IMR-90 (cell line): ENCODE measurements around the gene TSPO. TPM values are rescaled to one million over a fixed set of nuclear protein-coding genes. Genes with fewer than 3 reads are reported as not detected.
A peak's percentile ranks its signal among the peaks of the same experiment; 100 is the strongest.

Source experiments
- ATAC-seq: fragments of 200-7000 bp; cut with Tn5 transposase; 2 replicates; pipeline ENCODE4 v1.9.1; 2020; ENCODE audit warnings: low read depth, mild to moderate bottlenecking, moderate library complexity
- BruUV-seq: library from RNA; stranded (reverse); fragments of 400-500 nt; replicated peaks from 2 replicates; lab custom pipeline; 2021; lab: Mats Ljungman, UMichigan
- CTCF ChIA-PET: fragments of 300-600 bp; formaldehyde crosslinking; extraction: SDS; loops from one replicate; lab custom pipeline; 2021; ENCODE audit warnings: antibody characterized with exemption; lab: Yijun Ruan, JAX
- POLR2A ChIA-PET: fragments of 300-600 bp; sonication (Branson Sonifier 250); formaldehyde crosslinking; loops from one replicate; lab custom pipeline; 2022; ENCODE audit warnings: antibody characterized with exemption; ENCODE audit not compliant: unreplicated experiment; lab: Charles Lee
- DNase-seq: peaks from one replicate; pipeline ENCODE4 v3.0.0; 2013
- H2AFZ ChIP-seq: replicated peaks from 2 replicates; pipeline ENCODE3; 2013; ENCODE audit warnings: low read length, mild to moderate bottlenecking; ENCODE audit not compliant: poor library complexity
- H2AK5ac ChIP-seq: 2 replicates; pipeline ENCODE4 v1.6.1; 2013; ENCODE audit warnings: low read depth, low read length, inconsistent platforms
- H2AK9ac ChIP-seq: replicated peaks from 2 replicates; pipeline ENCODE3; 2013; ENCODE audit warnings: mild to moderate bottlenecking, low read depth, low read length, moderate library complexity; ENCODE audit not compliant: poor library complexity
- H2BK120ac ChIP-seq: 2 replicates; pipeline ENCODE4 v1.6.1; 2013; ENCODE audit warnings: low read depth, low read length, inconsistent platforms
- H2BK15ac ChIP-seq: 3 replicates; pipeline ENCODE4 v1.6.1; 2013; ENCODE audit warnings: low read depth, low read length, inconsistent platforms
- H2BK20ac ChIP-seq: 2 replicates; pipeline ENCODE4 v1.6.1; 2013; ENCODE audit warnings: low read depth, mild to moderate bottlenecking, inconsistent platforms, low read length, moderate library complexity
- H2BK5ac ChIP-seq: 2 replicates; pipeline ENCODE4 v1.6.1; 2013; ENCODE audit warnings: mild to moderate bottlenecking, low read depth, low read length, inconsistent platforms; ENCODE audit not compliant: poor library complexity, severe bottlenecking
- H3K14ac ChIP-seq: replicated peaks from 2 replicates; pipeline ENCODE4 v1.6.1; 2013; ENCODE audit warnings: low read depth, low read length, inconsistent platforms
- H3K18ac ChIP-seq: 2 replicates; pipeline ENCODE4 v1.6.1; 2013; ENCODE audit warnings: low read depth, low read length, control low read depth
- H3K23ac ChIP-seq: 2 replicates; pipeline ENCODE4 v1.6.1; 2013; ENCODE audit warnings: low read depth, low read length, inconsistent platforms
- H3K27ac ChIP-seq: 2 replicates; pipeline ENCODE4 v1.5.1; 2013; ENCODE audit warnings: mild to moderate bottlenecking, control low read depth, low read length; ENCODE audit not compliant: insufficient read depth
- H3K27me3 ChIP-seq: 2 replicates; pipeline ENCODE4 v1.6.1; 2013; ENCODE audit warnings: low read length; ENCODE audit not compliant: control insufficient read depth, insufficient read depth
- H3K36me3 ChIP-seq: 2 replicates; pipeline ENCODE4 v1.6.1; 2013; ENCODE audit warnings: low read length, mixed read lengths; ENCODE audit not compliant: control insufficient read depth, insufficient read depth
- H3K4ac ChIP-seq: 2 replicates; pipeline ENCODE4 v1.6.1; 2013; ENCODE audit warnings: low read depth, low read length, inconsistent platforms
- H3K4me1 ChIP-seq: 2 replicates; pipeline ENCODE4 v1.6.1; 2013; ENCODE audit warnings: low read length, mixed read lengths; ENCODE audit not compliant: control insufficient read depth, insufficient read depth
- H3K4me2 ChIP-seq: 2 replicates; pipeline ENCODE4 v1.6.1; 2013; ENCODE audit warnings: low read depth, mild to moderate bottlenecking, control low read depth, low read length, moderate library complexity
- H3K4me3 ChIP-seq: 2 replicates; pipeline ENCODE4 v1.5.1; 2013; ENCODE audit warnings: low read depth, mild to moderate bottlenecking, control low read depth, low read length, moderate library complexity; ENCODE audit not compliant: insufficient read depth
- H3K56ac ChIP-seq: 2 replicates; pipeline ENCODE4 v1.6.1; 2013; ENCODE audit warnings: low read length, inconsistent platforms; ENCODE audit not compliant: insufficient read depth; ENCODE audit errors: extremely low read depth
- H3K79me1 ChIP-seq, 2 experiments: 2 replicates each; pipeline ENCODE4 v1.6.1; 2013; ENCODE audit warnings: low read length in 2 of 2, inconsistent platforms in 1 of 2, low read depth in 1 of 2
- H3K9ac ChIP-seq: 2 replicates; pipeline ENCODE4 v1.6.1; 2013; ENCODE audit warnings: low read depth, low read length, control low read depth
- H3K9me1 ChIP-seq: 2 replicates; pipeline ENCODE4 v1.6.1; 2013; ENCODE audit warnings: low read length, inconsistent platforms; ENCODE audit not compliant: insufficient read depth
- H3K9me3 ChIP-seq: 2 replicates; pipeline ENCODE4 v1.6.1; 2013; ENCODE audit warnings: low read length; ENCODE audit not compliant: control insufficient read depth, insufficient read depth
- H4K20me1 ChIP-seq: 2 replicates; pipeline ENCODE4 v1.6.1; 2013; ENCODE audit warnings: low read length, inconsistent platforms; ENCODE audit not compliant: insufficient read depth
- H4K5ac ChIP-seq: 2 replicates; pipeline ENCODE4 v1.6.1; 2013; ENCODE audit warnings: mild to moderate bottlenecking, low read depth, low read length, control low read depth
- H4K8ac ChIP-seq, 2 experiments: 2 replicates each; pipeline ENCODE4 v1.6.1; 2013; ENCODE audit warnings: low read depth in 2 of 2, low read length in 2 of 2, control low read depth in 1 of 2, inconsistent platforms in 1 of 2
- H4K91ac ChIP-seq: 2 replicates; pipeline ENCODE4 v1.6.1; 2013; ENCODE audit warnings: low read depth, low read length, inconsistent platforms; ENCODE audit not compliant: insufficient read depth
- BHLHE40 ChIP-seq: fragments of 150-350 bp; IDR thresholded peaks from 2 replicates; pipeline ENCODE4 v1.6.1; 2016; ENCODE audit warnings: mild to moderate bottlenecking, low read depth, low read length
- CEBPB ChIP-seq: IDR thresholded peaks from 2 replicates; pipeline ENCODE4 v1.6.1; 2012; ENCODE audit warnings: low read depth, low read length, improper control_type of control experiment
- CHD1 ChIP-seq: IDR thresholded peaks from 2 replicates; pipeline ENCODE4 v1.6.1; 2012; ENCODE audit warnings: low read depth, low read length, improper control_type of control experiment
- CTCF ChIP-seq: conservative IDR thresholded peaks from 2 replicates; pipeline ENCODE4 v1.5.1; 2012; ENCODE audit warnings: mild to moderate bottlenecking, low read depth, low read length, improper control_type of control experiment
- ELK1 ChIP-seq: fragments of 150-350 bp; IDR thresholded peaks from 2 replicates; pipeline ENCODE4 v1.6.1; 2016; ENCODE audit warnings: low read depth, mild to moderate bottlenecking, low read length, moderate library complexity, borderline replicate concordance
- FOS ChIP-seq: fragments of 150-350 bp; IDR thresholded peaks from 2 replicates; pipeline ENCODE4 v1.6.1; 2016; ENCODE audit warnings: low read depth, low read length
- MAZ ChIP-seq: IDR thresholded peaks from 2 replicates; pipeline ENCODE4 v1.6.1; 2012; ENCODE audit warnings: low read depth, mild to moderate bottlenecking, low read length, improper control_type of control experiment, moderate library complexity, borderline replicate concordance
- MXI1 ChIP-seq: IDR thresholded peaks from 2 replicates; pipeline ENCODE4 v1.6.1; 2012; ENCODE audit warnings: low read depth, mild to moderate bottlenecking, low read length, moderate library complexity, borderline replicate concordance
- POLR2A ChIP-seq: IDR thresholded peaks from 2 replicates; pipeline ENCODE4 v1.6.1; 2012; ENCODE audit warnings: mild to moderate bottlenecking, low read depth, low read length
- RCOR1 ChIP-seq: IDR thresholded peaks from 2 replicates; pipeline ENCODE4 v1.6.1; 2012; ENCODE audit warnings: mild to moderate bottlenecking, low read length, improper control_type of control experiment; ENCODE audit not compliant: insufficient replicate concordance
- RFX5 ChIP-seq: IDR thresholded peaks from 2 replicates; pipeline ENCODE4 v1.8.0; 2012; ENCODE audit warnings: low read depth, mild to moderate bottlenecking, low read length, moderate library complexity
- SMC3 ChIP-seq: fragments of 150-350 bp; IDR thresholded peaks from 2 replicates; pipeline ENCODE4 v1.6.1; 2016; ENCODE audit warnings: low read depth, mild to moderate bottlenecking, antibody characterized with exemption, low read length, moderate library complexity
- USF2 ChIP-seq: fragments of 150-350 bp; IDR thresholded peaks from 2 replicates; pipeline ENCODE4 v1.6.1; 2017; ENCODE audit warnings: mild to moderate bottlenecking, antibody characterized with exemption, low read length, low read depth
- WGBS, 2 experiments: methylation state at CpG; one replicate each; pipeline versions ENCODE4 v1.1.5 to v1.1.7; 2013; ENCODE audit warnings: missing lambda C conversion rate in 2 of 2; ENCODE audit not compliant: insufficient read length in 1 of 2; ENCODE audit errors: extremely low coverage in 2 of 2; 5-methylcytosine and 5-hydroxymethylcytosine counted together
- dilution Hi-C: fragments of 300-500 bp; cut with HindIII; formaldehyde crosslinking; loops from one replicate; pipeline ENCODE4 v1.14.3; 2018; ENCODE audit warnings: low sequenced_read_pairs; ENCODE audit not compliant: unreplicated experiment
- in situ Hi-C: fragments of 300-500 bp; cut with MboI; formaldehyde crosslinking; loops from 3 replicates; pipeline ENCODE4 v1.14.3; 2019; ENCODE audit warnings: low sequenced_read_pairs, inconsistent platforms, mixed read lengths
- intact Hi-C: fragments of 100-400 bp; cut with micrococcal nuclease; formaldehyde crosslinking; loops from 2 replicates; pipeline ENCODE4 v1.10.0; 2022
- polyA plus RNA-seq, 3 experiments: library from polyadenylated mRNA; depleted of rRNA; stranded (reverse); fragments of >200 nt; gene quantifications; 2 replicates each; pipeline ENCODE4 v1.2.3, GENCODE V29; 2012; ENCODE audit warnings: low replicate concordance in 1 of 3
- total RNA-seq: library from RNA; depleted of rRNA; stranded (reverse); fragments of >200 nt; gene quantifications from 2 replicates; pipeline ENCODE4 v1.2.3, GENCODE V29; 2012

TSPO gene
- total and polyA plus RNA-seq, 2 of the 4 experiments (the other 2 are of a cell fraction): 115 to 297 TPM

- Histone ChIP-seq H2AFZ (no peak overlapping the region), H3K27me3 (peaks cover 21% of the 10 kb centered on the region; the same call in 1 of the 2 replicates), H2BK15ac (no peak overlapping the region), H3K56ac (no peak overlapping the region), H2BK120ac (no peak overlapping the region), H2BK20ac (no peak overlapping the region), H3K27ac (no peak overlapping the region), H4K8ac (no peak overlapping the region), H4K91ac (no peak overlapping the region), H3K79me1 (no peaks in the 10 kb centered on the region), H3K4ac (no peak overlapping the region), H3K18ac (no peak overlapping the region), H3K23ac (no peak overlapping the region), H3K4me2 (no peak overlapping the region), H4K20me1 (no peaks in the 10 kb centered on the region), H3K9me3 (no peaks in the 10 kb centered on the region), H3K14ac (no peak overlapping the region), H3K9me1 (no peaks in the 10 kb centered on the region), H2AK5ac (no peak overlapping the region), H3K36me3 (no peaks in the 10 kb centered on the region), H4K5ac (no peak overlapping the region), H2BK5ac (peak overlapping the region; percentile 44), H3K4me1 (peaks cover 2% of the 10 kb centered on the region; the same call in 1 of the 2 replicates), H3K9ac (no peak overlapping the region), H3K4me3 (no peak overlapping the region), H2AK9ac (no peak overlapping the region)
- in situ Hi-C loops: no loop called here
- ChIA-PET POLR2A (no interaction called here), CTCF (no interaction called here)
- ATAC-seq (no peak), DNase-seq (no peak)
- dilution Hi-C loops: no loop called here
- TF ChIP-seq CTCF (no peak), ELK1 (no peak), RFX5 (no peak), CEBPB (no peak), CHD1 (no peak), MXI1 (no peak), SMC3 (no peak), POLR2A (no peak), BHLHE40 (no peak), RCOR1 (no peak), USF2 (no peak), MAZ (no peak), FOS (no peak)
- intact Hi-C loops: no loop called here
- WGBS, 2 experiments: 79% methylated on average over 2 of the region's 5 CpGs; no CpG with 5 or more reads in 1 of the 2 experiments
- BruUV-seq: no TSS peak
Observed at GRCh38 chr22:43205748-43206508, 54.6 kb downstream of the TSPO start.
